ENCODE measurements around the gene SUCLG2. TPM values are rescaled to one million over a fixed set of nuclear protein-coding genes. Genes with fewer than 3 reads are reported as not detected.

Gene SUCLG2
- total RNA-seq, 1 donor from 2014 or later = 29.5 TPM

DNA sequence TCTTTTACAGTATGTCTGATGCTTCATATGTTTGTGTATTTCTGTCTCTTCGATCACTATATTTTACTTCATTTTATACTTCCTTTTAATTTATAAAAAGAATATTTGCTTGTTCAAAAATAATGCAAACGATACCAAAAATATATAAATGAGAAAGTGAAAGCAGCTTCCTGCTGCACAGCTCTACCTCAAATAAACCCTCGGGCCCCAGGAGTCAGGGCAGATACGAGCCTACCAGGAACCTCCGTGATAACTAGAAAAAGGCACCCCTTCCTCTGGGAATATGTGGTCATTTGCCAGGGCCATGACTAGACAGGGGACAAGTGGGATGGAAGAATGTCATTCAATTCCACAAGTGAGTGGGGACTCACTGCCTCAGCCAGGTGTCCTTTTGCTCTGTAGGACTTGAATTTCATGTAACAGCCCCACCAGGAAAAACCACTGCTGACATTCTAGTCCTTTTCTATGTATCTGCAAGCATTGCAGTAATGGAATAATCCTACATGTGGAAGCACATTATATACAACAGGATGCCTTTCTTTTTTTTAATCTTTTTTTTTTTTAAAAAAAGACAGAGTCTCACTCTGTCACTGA, 133.3 kb downstream of the SUCLG2 start:
- Histone ChIP-seq H3K4me3 (no peak overlapping the region), H3K27ac (no peak overlapping the region), H3K27me3 (no peaks in the 10 kb centered on the region), H3K9me3 (no peaks in the 10 kb centered on the region), H3K36me3 (peaks cover 0 to 4% of the 10 kb centered on the region in 2 donors), H3K4me1 (peaks cover 5% of the 10 kb centered on the region)
- no peak for DNase-seq (ENCODE audit: extremely low spot score in 2 of 2)
- intact Hi-C loops (cut with DNase I) = no loop called here
- TF ChIP-seq, protein P1, sequence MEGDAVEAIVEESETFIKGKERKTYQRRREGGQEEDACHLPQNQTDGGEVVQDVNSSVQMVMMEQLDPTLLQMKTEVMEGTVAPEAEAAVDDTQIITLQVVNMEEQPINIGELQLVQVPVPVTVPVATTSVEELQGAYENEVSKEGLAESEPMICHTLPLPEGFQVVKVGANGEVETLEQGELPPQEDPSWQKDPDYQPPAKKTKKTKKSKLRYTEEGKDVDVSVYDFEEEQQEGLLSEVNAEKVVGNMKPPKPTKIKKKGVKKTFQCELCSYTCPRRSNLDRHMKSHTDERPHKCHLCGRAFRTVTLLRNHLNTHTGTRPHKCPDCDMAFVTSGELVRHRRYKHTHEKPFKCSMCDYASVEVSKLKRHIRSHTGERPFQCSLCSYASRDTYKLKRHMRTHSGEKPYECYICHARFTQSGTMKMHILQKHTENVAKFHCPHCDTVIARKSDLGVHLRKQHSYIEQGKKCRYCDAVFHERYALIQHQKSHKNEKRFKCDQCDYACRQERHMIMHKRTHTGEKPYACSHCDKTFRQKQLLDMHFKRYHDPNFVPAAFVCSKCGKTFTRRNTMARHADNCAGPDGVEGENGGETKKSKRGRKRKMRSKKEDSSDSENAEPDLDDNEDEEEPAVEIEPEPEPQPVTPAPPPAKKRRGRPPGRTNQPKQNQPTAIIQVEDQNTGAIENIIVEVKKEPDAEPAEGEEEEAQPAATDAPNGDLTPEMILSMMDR (IDR thresholded peaks at IDR 0.05) = no peak
- no peak for TF ChIP-seq POLR2A (IDR thresholded peaks at IDR 0.05)
- no peak for TF ChIP-seq POLR2AphosphoS5 (IDR thresholded peaks at IDR 0.05; ENCODE audit: insufficient read depth in 1 of 2, low read depth in 1 of 2)

GRCh38 chr3:67518236-67518635, 136.2 kb downstream of the SUCLG2 start:
- intact Hi-C loops (cut with DNase I) = no loop called here
- H3K9me3 ChIP-seq = no peaks in the 10 kb centered on the region
- H3K36me3 ChIP-seq = no peaks in the 10 kb centered on the region
- peaks cover 5% of the 10 kb centered on the region for H3K4me1 ChIP-seq
- H3K4me3 ChIP-seq = no peak overlapping the region
- DNase-seq (ENCODE audit: extremely low spot score in 2 of 2) = no peak
- no peak overlapping the region for H3K27ac ChIP-seq
- no peaks in the 10 kb centered on the region for H3K27me3 ChIP-seq
- no peak for TF ChIP-seq POLR2AphosphoS5 (IDR thresholded peaks at IDR 0.05; ENCODE audit: insufficient read depth in 1 of 2, low read depth in 1 of 2)
- TF ChIP-seq, protein P1 (IDR thresholded peaks at IDR 0.05) = no peak

- Histone ChIP-seq H3K4me3 (no peak overlapping the region), H3K27me3 (no peaks in the 10 kb centered on the region), H3K9me3 (no peaks in the 10 kb centered on the region), H3K4me1 (peaks cover 5% of the 10 kb centered on the region), H3K27ac (no peak overlapping the region), H3K36me3 (no peaks in the 10 kb centered on the region)
- intact Hi-C loops (cut with DNase I) = no loop called here
- TF ChIP-seq POLR2A (IDR thresholded peaks at IDR 0.05) = no peak
- TF ChIP-seq, protein P1 (IDR thresholded peaks at IDR 0.05) = no peak
- TF ChIP-seq POLR2AphosphoS5 (IDR thresholded peaks at IDR 0.05; ENCODE audit: insufficient read depth in 1 of 2, low read depth in 1 of 2) = no peak
- DNase-seq (ENCODE audit: extremely low spot score in 2 of 2) = no peak
Observed at GRCh38 chr3:67517781-67518180, 136.6 kb downstream of the SUCLG2 start.

GRCh38 chr3:67516496-67516895, 137.9 kb downstream of the SUCLG2 start:
- TF ChIP-seq POLR2A (IDR thresholded peaks at IDR 0.05) (no peak), POLR2AphosphoS5 (IDR thresholded peaks at IDR 0.05; ENCODE audit: insufficient read depth in 1 of 2, low read depth in 1 of 2) (no peak)
- Histone ChIP-seq H3K27me3 (no peaks in the 10 kb centered on the region), H3K4me3 (no peak overlapping the region), H3K36me3 (no peaks in the 10 kb centered on the region), H3K27ac (no peak overlapping the region), H3K4me1 (peaks cover 5% of the 10 kb centered on the region), H3K9me3 (no peaks in the 10 kb centered on the region)
- intact Hi-C loops (cut with DNase I) = no loop called here
- DNase-seq (ENCODE audit: extremely low spot score in 2 of 2) = no peak

GRCh38 chr3:67515778-67516177, 138.6 kb downstream of the SUCLG2 start:
- Histone ChIP-seq H3K4me1 (peaks cover 5% of the 10 kb centered on the region), H3K4me3 (no peak overlapping the region), H3K27me3 (no peaks in the 10 kb centered on the region), H3K9me3 (no peaks in the 10 kb centered on the region), H3K27ac (no peak overlapping the region), H3K36me3 (no peaks in the 10 kb centered on the region)
- TF ChIP-seq POLR2AphosphoS5 (IDR thresholded peaks at IDR 0.05; ENCODE audit: insufficient read depth in 1 of 2, low read depth in 1 of 2) (no peak), POLR2A (IDR thresholded peaks at IDR 0.05) (no peak)
- TF ChIP-seq, protein P1 (IDR thresholded peaks at IDR 0.05) = no peak
- intact Hi-C loops (cut with DNase I) = no loop called here
- DNase-seq (ENCODE audit: extremely low spot score in 2 of 2) = no peak
